GM20000 (cell line): ENCODE results near the gene OR10K2.
"Not testable (repeated sequence)": the region's sequence is repeated elsewhere in the genome, so short reads cannot be mapped to it uniquely, and the experiment has no call there.

Experiments
- DNase-seq: peaks from one replicate; pipeline ENCODE4 v3.0.0; 2012; ENCODE audit warnings: low spot score
- TF ChIP-seq, protein P1 (sequence below): IDR thresholded peaks from 2 replicates; pipeline ENCODE4 v1.5.1; 2012; ENCODE audit warnings: mild to moderate bottlenecking, control low read depth; ENCODE audit errors: extremely low read depth, missing control alignments

Gene OR10K2

DNA sequence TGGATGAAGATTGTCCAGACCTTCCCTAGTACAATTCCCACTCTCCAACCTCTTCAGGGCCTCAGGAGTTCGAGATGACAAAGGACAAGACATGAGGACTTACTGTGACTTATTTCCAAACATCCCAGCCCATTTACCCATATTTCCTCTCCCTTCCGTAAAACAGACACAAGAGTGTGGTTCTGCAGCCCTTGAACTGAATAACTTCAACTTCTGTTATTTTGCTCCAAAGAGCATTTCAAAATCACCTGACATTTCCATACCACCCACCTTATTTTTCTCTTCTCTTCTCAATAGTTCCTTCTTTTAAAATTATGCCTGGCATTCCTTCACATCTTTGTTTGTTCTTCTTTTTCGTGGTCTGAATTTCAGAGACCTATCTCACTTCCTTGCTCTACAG lies 8.7 kb upstream of the OR10K2 start:
- TF ChIP-seq, protein P1, sequence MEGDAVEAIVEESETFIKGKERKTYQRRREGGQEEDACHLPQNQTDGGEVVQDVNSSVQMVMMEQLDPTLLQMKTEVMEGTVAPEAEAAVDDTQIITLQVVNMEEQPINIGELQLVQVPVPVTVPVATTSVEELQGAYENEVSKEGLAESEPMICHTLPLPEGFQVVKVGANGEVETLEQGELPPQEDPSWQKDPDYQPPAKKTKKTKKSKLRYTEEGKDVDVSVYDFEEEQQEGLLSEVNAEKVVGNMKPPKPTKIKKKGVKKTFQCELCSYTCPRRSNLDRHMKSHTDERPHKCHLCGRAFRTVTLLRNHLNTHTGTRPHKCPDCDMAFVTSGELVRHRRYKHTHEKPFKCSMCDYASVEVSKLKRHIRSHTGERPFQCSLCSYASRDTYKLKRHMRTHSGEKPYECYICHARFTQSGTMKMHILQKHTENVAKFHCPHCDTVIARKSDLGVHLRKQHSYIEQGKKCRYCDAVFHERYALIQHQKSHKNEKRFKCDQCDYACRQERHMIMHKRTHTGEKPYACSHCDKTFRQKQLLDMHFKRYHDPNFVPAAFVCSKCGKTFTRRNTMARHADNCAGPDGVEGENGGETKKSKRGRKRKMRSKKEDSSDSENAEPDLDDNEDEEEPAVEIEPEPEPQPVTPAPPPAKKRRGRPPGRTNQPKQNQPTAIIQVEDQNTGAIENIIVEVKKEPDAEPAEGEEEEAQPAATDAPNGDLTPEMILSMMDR: no peak
- DNase-seq: no peak

DNA sequence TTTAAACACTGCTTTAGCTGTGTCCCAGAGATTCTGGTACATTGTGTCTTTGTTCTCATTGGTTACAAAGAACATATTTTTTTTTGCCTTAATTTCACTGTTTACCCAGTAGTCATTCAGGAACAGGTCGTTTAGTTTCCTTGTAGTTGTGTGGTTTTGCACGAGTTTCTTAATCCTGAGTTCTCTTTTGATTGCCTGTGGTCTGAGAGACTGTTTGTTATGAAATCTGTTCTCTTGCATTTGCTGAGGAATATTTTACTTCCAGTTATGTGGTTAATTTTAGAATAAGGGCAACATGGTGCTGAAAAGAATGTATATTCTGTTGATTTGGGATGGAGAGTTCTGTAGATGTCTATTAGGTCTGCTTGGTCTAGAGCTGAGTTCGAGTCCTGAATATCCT lies 4.1 kb upstream of the OR10K2 start:
- DNase-seq: not testable (repeated sequence)

DNA sequence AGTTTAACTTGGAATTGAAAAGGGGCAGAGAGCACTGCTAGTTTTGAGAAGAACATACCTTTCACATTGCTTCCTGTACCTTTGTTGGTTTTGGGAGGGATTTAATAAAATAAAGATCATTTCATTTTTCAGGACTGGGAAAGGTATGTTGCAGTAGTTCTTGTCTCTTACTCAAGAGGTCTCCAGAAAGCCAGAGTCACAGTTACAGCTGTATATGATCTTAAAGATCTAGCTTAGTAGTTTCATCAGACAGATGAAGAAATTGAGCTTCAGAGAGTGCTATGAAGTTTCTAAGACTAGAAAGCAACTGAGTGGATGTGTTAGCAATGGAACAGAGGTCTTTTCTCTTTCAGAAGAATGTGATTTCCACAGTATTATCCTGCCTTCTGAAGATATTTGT lies 1.0 kb downstream of the OR10K2 start:
- no peak for DNase-seq
- TF ChIP-seq, protein P1: no peak

DNA sequence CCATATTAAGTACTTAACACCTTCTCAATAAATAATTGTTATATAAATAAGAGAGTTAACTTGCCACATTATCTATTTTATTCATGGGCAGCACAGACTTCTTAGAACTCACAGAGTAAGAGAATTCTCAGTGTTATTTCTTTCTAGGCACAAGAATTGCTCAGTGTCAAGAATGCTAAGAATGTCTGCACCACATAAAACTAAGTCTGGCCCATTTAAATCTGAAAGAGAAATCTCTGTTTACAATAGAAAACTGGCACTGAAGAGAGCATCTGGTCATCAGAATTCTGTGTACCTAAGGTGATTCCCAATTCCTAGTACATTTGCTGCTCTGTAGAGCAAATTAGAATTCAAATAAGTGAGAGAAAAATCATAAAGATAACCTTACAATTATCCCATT lies 3.8 kb downstream of the OR10K2 start:
- TF ChIP-seq, protein P1: no peak
- DNase-seq: no peak

DNA sequence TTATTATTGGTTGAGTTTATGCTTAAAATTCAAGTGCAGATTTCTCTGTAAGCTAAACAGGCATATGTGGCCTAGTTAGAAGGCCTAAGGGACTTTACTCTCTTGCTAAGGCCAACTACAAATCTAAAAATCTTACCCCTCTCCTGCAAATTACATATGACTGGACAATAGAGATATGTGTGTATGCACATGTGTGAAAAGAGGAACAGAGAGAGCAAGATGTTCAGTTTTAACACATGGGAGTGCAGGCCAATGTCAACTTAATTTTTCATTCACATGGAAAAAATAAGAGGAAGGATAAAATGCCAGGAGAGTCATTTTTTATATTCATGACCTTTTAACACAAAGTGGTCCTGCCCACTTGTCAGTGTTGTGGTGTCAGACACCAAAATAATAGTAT lies 8.5 kb downstream of the OR10K2 start:
- TF ChIP-seq, protein P1: no peak

DNA sequence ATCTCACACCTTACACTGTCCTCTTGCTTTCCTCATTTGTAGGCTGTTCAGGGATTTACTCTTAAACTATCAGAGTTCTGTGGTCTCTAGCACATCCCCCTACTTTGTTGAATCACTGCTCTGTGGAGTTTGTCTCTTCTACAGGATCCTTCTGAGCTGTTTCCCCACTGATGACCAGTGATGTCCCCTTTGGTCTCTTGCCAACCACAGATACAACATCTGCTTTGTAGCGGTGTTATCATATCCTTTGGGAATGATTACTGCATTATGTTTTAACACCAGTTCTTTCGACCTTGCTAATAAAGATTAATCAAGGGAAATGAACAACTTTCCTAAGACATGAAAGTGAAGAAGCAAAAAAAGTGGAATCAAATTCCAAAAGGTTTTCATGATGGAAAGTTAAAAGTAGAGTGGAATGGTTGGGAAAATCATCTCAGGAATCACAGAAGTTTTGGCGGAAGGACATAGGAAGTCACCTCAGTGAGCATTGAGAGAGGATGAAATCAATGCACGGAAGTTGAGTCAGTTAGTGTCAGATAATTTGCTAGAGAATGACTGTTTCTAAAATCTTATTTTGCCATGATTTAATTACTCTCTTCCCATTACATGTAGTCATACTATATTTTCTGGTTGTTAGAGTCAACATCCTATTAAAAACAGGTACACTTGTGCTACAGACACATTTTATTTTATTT lies 11.2 kb downstream of the OR10K2 start:
- TF ChIP-seq, protein P1: no peak
- DNase-seq: no peak

More for the DNA sequence above, 8.5 kb downstream of the OR10K2 start:
- DNase-seq: no peak

DNA sequence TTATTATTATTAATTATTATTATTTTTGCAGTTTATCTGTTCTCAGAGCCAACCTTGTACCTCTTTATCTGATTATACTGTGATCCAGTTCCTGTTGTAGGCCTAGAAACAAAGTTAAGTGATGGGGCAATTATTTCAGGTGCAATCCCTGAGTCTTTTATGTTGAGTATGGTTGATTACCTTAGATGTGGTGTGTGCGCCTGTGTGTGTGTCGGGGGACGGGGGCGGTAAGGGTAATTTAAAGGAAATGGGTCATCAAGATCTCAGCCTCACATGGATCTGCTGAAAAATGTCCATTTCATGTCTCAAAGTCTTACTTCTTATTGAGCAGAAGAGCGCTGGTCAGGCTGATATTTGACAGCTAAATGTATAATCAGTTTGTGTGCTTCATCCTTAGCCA lies 18.9 kb downstream of the OR10K2 start:
- TF ChIP-seq, protein P1: no peak
- DNase-seq: no peak

DNA sequence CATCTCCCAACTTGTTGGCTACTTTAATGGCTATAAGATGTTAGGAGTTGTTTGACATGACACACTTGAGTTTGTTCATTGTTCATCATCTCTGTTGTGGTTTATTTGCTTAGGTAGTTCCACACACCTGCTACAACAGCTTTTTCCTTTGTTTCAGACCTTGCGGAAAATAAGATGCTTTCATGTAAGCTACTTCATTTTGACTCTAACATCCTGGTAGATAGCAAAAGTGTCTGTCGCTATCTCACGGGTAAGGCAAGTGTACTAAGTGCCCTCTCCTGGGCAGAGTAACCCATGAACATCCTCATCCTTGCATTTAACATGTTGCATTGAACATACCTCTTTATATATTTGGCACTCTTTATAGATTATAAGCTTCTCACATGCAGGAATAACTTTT lies 25.2 kb downstream of the OR10K2 start:
- no peak for DNase-seq

More for the DNA sequence above, 25.2 kb downstream of the OR10K2 start:
- TF ChIP-seq, protein P1: no peak
